SK-N-MC (cell line): ENCODE results near the gene KCNK10.

ENCODE experiments used
- DNase-seq: peaks from one replicate; pipeline ENCODE4 v3.0.0-alpha.2; 2011; ENCODE audit warnings: low read depth, low spot score
- H3K27ac ChIP-seq: fragments of 200-600 bp; sonication (generic); 2 replicates; pipeline ENCODE4 v1.5.1; 2016; ENCODE audit warnings: mixed run types
- H3K36me3 ChIP-seq: fragments of 200-600 bp; sonication (generic); 2 replicates; pipeline ENCODE4 v1.6.1; 2017; ENCODE audit warnings: antibody characterized with exemption, low read length, mixed read lengths; ENCODE audit not compliant: insufficient read depth
- H3K4me3 ChIP-seq: fragments of 200-600 bp; sonication (generic); 2 replicates; pipeline ENCODE4 v1.5.1; 2016
- H3K9ac ChIP-seq: fragments of 200-600 bp; sonication (generic); 2 replicates; pipeline ENCODE4 v1.8.0; 2017; ENCODE audit warnings: mixed run types, mixed read lengths; ENCODE audit not compliant: insufficient read length
- H3K9me3 ChIP-seq: fragments of 200-600 bp; sonication (generic); 2 replicates; pipeline ENCODE4 v1.6.1; 2017; ENCODE audit warnings: low read depth, mild to moderate bottlenecking, antibody characterized with exemption, low read length, moderate library complexity, mixed read lengths
- EZH2 ChIP-seq: fragments of 200-600 bp; sonication (generic); IDR thresholded peaks from one replicate; pipeline ENCODE4 v1.6.1; 2017; ENCODE audit warnings: antibody characterized with exemption
- FOXP2 ChIP-seq: optimal IDR thresholded peaks from 2 replicates; pipeline ENCODE3; 2011; ENCODE audit warnings: mild to moderate bottlenecking, moderate library complexity; ENCODE audit not compliant: insufficient read depth; ENCODE audit errors: extremely low read length, control extremely low read depth
- POLR2AphosphoS5 ChIP-seq: IDR thresholded peaks from 2 replicates; pipeline ENCODE4 v1.6.1; 2012; ENCODE audit warnings: mild to moderate bottlenecking, low read depth, low read length, borderline replicate concordance

KCNK10 gene

GRCh38 chr14:88310021-88310420, 13.0 kb downstream of the KCNK10 start:
- no peak for DNase-seq
- H3K4me3 ChIP-seq = no peak overlapping the region
- no peak for TF ChIP-seq EZH2
- no peak for TF ChIP-seq FOXP2
- no peak for TF ChIP-seq POLR2AphosphoS5
- no peak overlapping the region for H3K27ac ChIP-seq
- H3K9me3 ChIP-seq = no peaks in the 10 kb centered on the region
- no peak overlapping the region for H3K9ac ChIP-seq
- H3K36me3 ChIP-seq = no peaks in the 10 kb centered on the region

GRCh38 chr14:88305528-88306322, 17.3 kb downstream of the KCNK10 start:
- no peak overlapping the region for H3K27ac ChIP-seq
- DNase-seq = no peak

GRCh38 chr14:88303041-88303440, 20.0 kb downstream of the KCNK10 start:
- H3K9me3 ChIP-seq = no peaks in the 10 kb centered on the region
- no peak overlapping the region for H3K9ac ChIP-seq
- H3K36me3 ChIP-seq = no peaks in the 10 kb centered on the region
- no peak for TF ChIP-seq FOXP2
- TF ChIP-seq POLR2AphosphoS5 = no peak
- TF ChIP-seq EZH2 = no peak
- H3K4me3 ChIP-seq = no peak overlapping the region
- no peak for DNase-seq
- H3K27ac ChIP-seq = no peak overlapping the region

More at GRCh38 chr14:88305528-88306322, 17.3 kb downstream of the KCNK10 start:
- Histone ChIP-seq H3K9me3 (no peaks in the 10 kb centered on the region), H3K36me3 (no peaks in the 10 kb centered on the region), H3K9ac (no peak overlapping the region), H3K4me3 (no peak overlapping the region)
- TF ChIP-seq EZH2 (no peak), FOXP2 (no peak), POLR2AphosphoS5 (no peak)

- Histone ChIP-seq H3K36me3 (no peaks in the 10 kb centered on the region), H3K27ac (no peak overlapping the region), H3K9ac (no peak overlapping the region), H3K4me3 (no peak overlapping the region), H3K9me3 (no peaks in the 10 kb centered on the region)
- DNase-seq = no peak
- no peak for TF ChIP-seq EZH2
- no peak for TF ChIP-seq FOXP2
- no peak for TF ChIP-seq POLR2AphosphoS5
Measured at GRCh38 chr14:88301381-88301780, 21.7 kb downstream of the KCNK10 start.

- Histone ChIP-seq H3K27ac (no peak overlapping the region), H3K9me3 (no peaks in the 10 kb centered on the region), H3K36me3 (no peaks in the 10 kb centered on the region), H3K9ac (no peak overlapping the region), H3K4me3 (no peak overlapping the region)
- TF ChIP-seq EZH2 = no peak
- TF ChIP-seq POLR2AphosphoS5 = no peak
- TF ChIP-seq FOXP2 = no peak
- DNase-seq = no peak
Measured at GRCh38 chr14:88300817-88301216, 22.3 kb downstream of the KCNK10 start.

- DNase-seq = no peak
- no peak overlapping the region for H3K9ac ChIP-seq
Measured at GRCh38 chr14:88299865-88300530, 23.1 kb downstream of the KCNK10 start.

GRCh38 chr14:88297306-88297705, 25.8 kb downstream of the KCNK10 start:
- no peak overlapping the region for H3K27ac ChIP-seq
- TF ChIP-seq FOXP2 = no peak
- TF ChIP-seq EZH2 = no peak
- TF ChIP-seq POLR2AphosphoS5 = no peak

More at GRCh38 chr14:88299865-88300530, 23.1 kb downstream of the KCNK10 start:
- H3K36me3 ChIP-seq = no peaks in the 10 kb centered on the region
- H3K27ac ChIP-seq = no peak overlapping the region
- H3K4me3 ChIP-seq = no peak overlapping the region
- TF ChIP-seq FOXP2 (no peak), POLR2AphosphoS5 (no peak), EZH2 (no peak)
- no peaks in the 10 kb centered on the region for H3K9me3 ChIP-seq

GRCh38 chr14:88296351-88296750, 26.7 kb downstream of the KCNK10 start:
- Histone ChIP-seq H3K27ac (no peak overlapping the region), H3K9ac (no peak overlapping the region), H3K9me3 (no peaks in the 10 kb centered on the region), H3K36me3 (no peaks in the 10 kb centered on the region), H3K4me3 (no peak overlapping the region)
- DNase-seq = no peak
- TF ChIP-seq POLR2AphosphoS5 = no peak

More at GRCh38 chr14:88297306-88297705, 25.8 kb downstream of the KCNK10 start:
- Histone ChIP-seq H3K9ac (no peak overlapping the region), H3K36me3 (no peaks in the 10 kb centered on the region), H3K9me3 (no peaks in the 10 kb centered on the region), H3K4me3 (no peak overlapping the region)
- no peak for DNase-seq
